IMR-90 (cell line): ENCODE results near the gene FRAS1.
"Not testable (repeated sequence)": the region's sequence is repeated elsewhere in the genome, so short reads cannot be mapped to it uniquely, and the experiment has no call there.

Experiments used
- POLR2A ChIP-seq: IDR thresholded peaks from 2 replicates; pipeline ENCODE4 v1.6.1; 2012; ENCODE audit warnings: mild to moderate bottlenecking, low read depth, low read length
- RAD21 ChIP-seq: IDR thresholded peaks from 2 replicates; pipeline ENCODE4 v1.6.1; 2012; ENCODE audit warnings: low read length, improper control_type of control experiment
- SMC3 ChIP-seq: fragments of 150-350 bp; IDR thresholded peaks from 2 replicates; pipeline ENCODE4 v1.6.1; 2016; ENCODE audit warnings: low read depth, mild to moderate bottlenecking, antibody characterized with exemption, low read length, moderate library complexity
- TF ChIP-seq, protein P1 (sequence below): fragments of 150-350 bp; IDR thresholded peaks from 2 replicates; pipeline ENCODE4 v1.6.1; 2017; ENCODE audit warnings: mild to moderate bottlenecking, antibody characterized with exemption, low read length, low read depth
- TF ChIP-seq, protein P2 (sequence below): conservative IDR thresholded peaks from 2 replicates; pipeline ENCODE4 v1.5.1; 2012; ENCODE audit warnings: mild to moderate bottlenecking, low read depth, low read length, improper control_type of control experiment
- TF ChIP-seq, protein P3 (sequence below): fragments of 150-350 bp; IDR thresholded peaks from 2 replicates; pipeline ENCODE4 v1.6.1; 2016; ENCODE audit warnings: low read depth, mild to moderate bottlenecking, low read length, moderate library complexity, borderline replicate concordance

DNA sequence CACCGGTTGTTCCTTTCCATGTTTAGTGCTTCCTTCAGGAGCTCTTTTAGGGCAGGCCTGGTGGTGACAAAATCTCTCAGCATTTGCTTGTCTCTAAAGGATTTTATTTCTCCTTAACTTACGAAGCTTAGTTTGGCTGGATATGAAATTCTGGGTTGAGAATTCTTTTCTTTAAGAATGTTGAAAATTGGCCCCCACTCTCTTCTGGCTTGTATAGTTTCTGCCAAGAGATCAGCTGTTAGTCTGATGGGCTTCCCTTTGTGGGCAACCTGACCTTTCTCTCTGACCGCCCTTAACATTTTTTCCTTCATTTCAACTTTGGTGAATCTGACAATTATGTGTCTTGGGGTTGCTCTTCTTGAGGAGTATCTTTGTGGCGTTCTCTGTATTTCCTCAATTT lies 218.3 kb downstream of the FRAS1 start:
- TF ChIP-seq SMC3, RAD21, POLR2A: not testable (repeated sequence)
- TF ChIP-seq, protein P1, sequence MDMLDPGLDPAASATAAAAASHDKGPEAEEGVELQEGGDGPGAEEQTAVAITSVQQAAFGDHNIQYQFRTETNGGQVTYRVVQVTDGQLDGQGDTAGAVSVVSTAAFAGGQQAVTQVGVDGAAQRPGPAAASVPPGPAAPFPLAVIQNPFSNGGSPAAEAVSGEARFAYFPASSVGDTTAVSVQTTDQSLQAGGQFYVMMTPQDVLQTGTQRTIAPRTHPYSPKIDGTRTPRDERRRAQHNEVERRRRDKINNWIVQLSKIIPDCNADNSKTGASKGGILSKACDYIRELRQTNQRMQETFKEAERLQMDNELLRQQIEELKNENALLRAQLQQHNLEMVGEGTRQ, result not testable (repeated sequence)
- TF ChIP-seq, protein P2, sequence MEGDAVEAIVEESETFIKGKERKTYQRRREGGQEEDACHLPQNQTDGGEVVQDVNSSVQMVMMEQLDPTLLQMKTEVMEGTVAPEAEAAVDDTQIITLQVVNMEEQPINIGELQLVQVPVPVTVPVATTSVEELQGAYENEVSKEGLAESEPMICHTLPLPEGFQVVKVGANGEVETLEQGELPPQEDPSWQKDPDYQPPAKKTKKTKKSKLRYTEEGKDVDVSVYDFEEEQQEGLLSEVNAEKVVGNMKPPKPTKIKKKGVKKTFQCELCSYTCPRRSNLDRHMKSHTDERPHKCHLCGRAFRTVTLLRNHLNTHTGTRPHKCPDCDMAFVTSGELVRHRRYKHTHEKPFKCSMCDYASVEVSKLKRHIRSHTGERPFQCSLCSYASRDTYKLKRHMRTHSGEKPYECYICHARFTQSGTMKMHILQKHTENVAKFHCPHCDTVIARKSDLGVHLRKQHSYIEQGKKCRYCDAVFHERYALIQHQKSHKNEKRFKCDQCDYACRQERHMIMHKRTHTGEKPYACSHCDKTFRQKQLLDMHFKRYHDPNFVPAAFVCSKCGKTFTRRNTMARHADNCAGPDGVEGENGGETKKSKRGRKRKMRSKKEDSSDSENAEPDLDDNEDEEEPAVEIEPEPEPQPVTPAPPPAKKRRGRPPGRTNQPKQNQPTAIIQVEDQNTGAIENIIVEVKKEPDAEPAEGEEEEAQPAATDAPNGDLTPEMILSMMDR, result not testable (repeated sequence)
- TF ChIP-seq, protein P3, sequence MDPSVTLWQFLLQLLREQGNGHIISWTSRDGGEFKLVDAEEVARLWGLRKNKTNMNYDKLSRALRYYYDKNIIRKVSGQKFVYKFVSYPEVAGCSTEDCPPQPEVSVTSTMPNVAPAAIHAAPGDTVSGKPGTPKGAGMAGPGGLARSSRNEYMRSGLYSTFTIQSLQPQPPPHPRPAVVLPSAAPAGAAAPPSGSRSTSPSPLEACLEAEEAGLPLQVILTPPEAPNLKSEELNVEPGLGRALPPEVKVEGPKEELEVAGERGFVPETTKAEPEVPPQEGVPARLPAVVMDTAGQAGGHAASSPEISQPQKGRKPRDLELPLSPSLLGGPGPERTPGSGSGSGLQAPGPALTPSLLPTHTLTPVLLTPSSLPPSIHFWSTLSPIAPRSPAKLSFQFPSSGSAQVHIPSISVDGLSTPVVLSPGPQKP, result not testable (repeated sequence)
